Measurements from ENCODE around the gene EPN1. TPM values are rescaled to one million over a fixed set of nuclear protein-coding genes. Genes with fewer than 3 reads are reported as not detected.

The EPN1 gene
- total RNA-seq, 1 experiment from 2014 or later, result 162 TPM

DNA sequence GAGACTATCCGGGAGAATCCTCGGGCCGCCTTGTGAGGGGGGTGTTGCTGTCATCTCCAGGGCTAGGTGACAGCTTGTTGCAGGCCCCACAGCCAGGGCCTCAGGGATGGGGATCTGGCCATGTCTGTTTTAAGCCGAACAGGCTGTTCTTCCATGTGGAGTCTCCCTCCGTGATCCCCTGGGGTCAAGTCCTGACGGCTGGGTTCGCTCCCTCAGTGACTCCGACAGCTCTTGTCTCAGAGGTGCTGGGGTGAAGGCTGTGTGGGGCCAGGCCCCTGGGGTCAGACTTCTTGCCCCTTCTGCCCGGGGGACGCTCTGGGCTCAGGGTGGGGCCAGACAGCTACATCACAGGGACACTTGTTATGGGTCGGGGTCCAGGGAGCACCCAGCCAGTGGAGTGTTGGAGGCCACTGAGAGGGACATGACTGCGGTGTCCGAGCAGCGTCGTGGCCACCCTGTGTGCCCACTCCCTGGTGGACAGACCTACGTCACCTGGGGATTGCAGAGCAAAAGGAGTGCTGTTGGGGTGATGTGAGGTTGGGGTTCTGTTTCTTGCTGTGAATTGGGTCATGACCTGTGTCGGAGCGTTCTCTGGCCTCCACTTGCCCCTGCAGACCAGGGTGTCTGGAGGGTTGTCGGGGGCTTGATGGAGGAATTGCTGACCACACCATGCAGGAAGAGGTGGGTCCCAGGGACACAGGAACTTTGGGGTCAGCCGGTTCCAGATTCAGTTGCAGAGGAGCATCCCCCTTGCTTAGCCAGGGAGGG, 21.5 kb downstream of the EPN1 start:
- BruUV-seq (replicated peaks), result no TSS peak
- no peak for DNase-seq
- intact Hi-C loops (cut with micrococcal nuclease; ENCODE audit: unreplicated experiment), result no loop called here
- Mint-ChIP-seq H3K9me3 (ENCODE audit: low read depth, unreplicated experiment) (no peaks in the 10 kb centered on the region), H3K36me3 (ENCODE audit: insufficient read depth, unreplicated experiment) (peaks cover 64% of the 10 kb centered on the region), H3K27ac (ENCODE audit: unreplicated experiment) (no peak overlapping the region), H3K4me3 (ENCODE audit: low read depth, unreplicated experiment) (no peak overlapping the region), H3K4me1 (ENCODE audit: low read depth, unreplicated experiment) (no peaks in the 10 kb centered on the region), H3K27me3 (ENCODE audit: unreplicated experiment) (no peaks in the 10 kb centered on the region)
- CTCF ChIA-PET, result no interaction called here
- TF ChIP-seq, protein P1, sequence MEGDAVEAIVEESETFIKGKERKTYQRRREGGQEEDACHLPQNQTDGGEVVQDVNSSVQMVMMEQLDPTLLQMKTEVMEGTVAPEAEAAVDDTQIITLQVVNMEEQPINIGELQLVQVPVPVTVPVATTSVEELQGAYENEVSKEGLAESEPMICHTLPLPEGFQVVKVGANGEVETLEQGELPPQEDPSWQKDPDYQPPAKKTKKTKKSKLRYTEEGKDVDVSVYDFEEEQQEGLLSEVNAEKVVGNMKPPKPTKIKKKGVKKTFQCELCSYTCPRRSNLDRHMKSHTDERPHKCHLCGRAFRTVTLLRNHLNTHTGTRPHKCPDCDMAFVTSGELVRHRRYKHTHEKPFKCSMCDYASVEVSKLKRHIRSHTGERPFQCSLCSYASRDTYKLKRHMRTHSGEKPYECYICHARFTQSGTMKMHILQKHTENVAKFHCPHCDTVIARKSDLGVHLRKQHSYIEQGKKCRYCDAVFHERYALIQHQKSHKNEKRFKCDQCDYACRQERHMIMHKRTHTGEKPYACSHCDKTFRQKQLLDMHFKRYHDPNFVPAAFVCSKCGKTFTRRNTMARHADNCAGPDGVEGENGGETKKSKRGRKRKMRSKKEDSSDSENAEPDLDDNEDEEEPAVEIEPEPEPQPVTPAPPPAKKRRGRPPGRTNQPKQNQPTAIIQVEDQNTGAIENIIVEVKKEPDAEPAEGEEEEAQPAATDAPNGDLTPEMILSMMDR (IDR thresholded peaks at IDR 0.05; ENCODE audit: unreplicated experiment), result no peak

DNA sequence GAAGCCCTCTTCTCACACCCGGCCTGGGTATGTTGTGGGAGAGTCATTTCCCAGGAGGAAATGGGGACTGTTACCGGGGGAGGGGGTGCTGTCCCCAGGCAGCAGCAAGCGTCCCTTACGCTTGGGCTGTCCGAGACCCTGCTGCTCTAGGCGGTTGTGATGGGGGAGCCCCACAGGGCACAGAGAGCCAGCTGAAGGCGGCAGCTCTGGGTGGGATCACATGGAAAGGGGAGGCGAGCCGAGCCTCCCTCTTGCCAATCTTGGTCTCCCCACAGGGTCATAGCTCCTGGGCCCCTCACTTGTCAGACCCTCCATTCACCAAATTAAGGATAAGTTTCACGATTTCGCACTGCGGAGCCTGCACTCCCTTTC, 22.0 kb downstream of the EPN1 start:
- H3K36me3 Mint-ChIP-seq (ENCODE audit: insufficient read depth, unreplicated experiment), result peaks cover 60% of the 10 kb centered on the region
- no peaks in the 10 kb centered on the region for H3K27me3 Mint-ChIP-seq (ENCODE audit: unreplicated experiment)
- intact Hi-C loops (cut with micrococcal nuclease; ENCODE audit: unreplicated experiment), result no loop called here
- CTCF ChIA-PET, result no interaction called here
- no peak overlapping the region for H3K4me3 Mint-ChIP-seq (ENCODE audit: low read depth, unreplicated experiment)
- H3K4me1 Mint-ChIP-seq (ENCODE audit: low read depth, unreplicated experiment), result no peaks in the 10 kb centered on the region
- BruUV-seq (replicated peaks), result no TSS peak
- no peaks in the 10 kb centered on the region for H3K9me3 Mint-ChIP-seq (ENCODE audit: low read depth, unreplicated experiment)
- no peak for DNase-seq
- TF ChIP-seq, protein P1 (IDR thresholded peaks at IDR 0.05; ENCODE audit: unreplicated experiment), result no peak
- no peak overlapping the region for H3K27ac Mint-ChIP-seq (ENCODE audit: unreplicated experiment)

DNA sequence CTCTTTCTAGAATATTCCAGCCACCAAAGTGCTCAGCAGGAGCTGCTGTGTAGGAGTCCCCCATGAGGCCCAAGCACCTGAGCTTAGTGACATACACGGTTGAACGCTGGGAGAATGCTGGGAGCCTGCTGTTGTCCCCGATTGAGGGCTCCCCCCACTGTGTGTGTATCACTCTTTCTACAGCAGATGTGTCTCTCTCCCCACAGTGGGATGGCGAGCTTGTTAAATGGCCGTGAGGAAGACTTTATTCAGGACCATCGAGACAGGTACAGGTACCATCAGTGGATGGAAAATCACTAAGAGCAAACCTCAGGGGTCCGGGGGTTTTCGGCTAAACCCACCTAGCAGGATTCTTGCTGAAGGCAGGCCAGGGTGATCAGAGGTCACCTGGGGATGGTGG, 22.7 kb downstream of the EPN1 start:
- CTCF ChIA-PET, result interaction anchor here (0.6 kb wide), 1 partner anchor 94 kb away, joined by 4 read pairs; no protein-coding TSS in a partner anchor
- TF ChIP-seq, protein P1 (IDR thresholded peaks at IDR 0.05; ENCODE audit: unreplicated experiment), result no peak
- Mint-ChIP-seq H3K9me3 (ENCODE audit: low read depth, unreplicated experiment) (no peaks in the 10 kb centered on the region), H3K4me1 (ENCODE audit: low read depth, unreplicated experiment) (no peaks in the 10 kb centered on the region), H3K27ac (ENCODE audit: unreplicated experiment) (no peak overlapping the region), H3K4me3 (ENCODE audit: low read depth, unreplicated experiment) (no peak overlapping the region), H3K27me3 (ENCODE audit: unreplicated experiment) (no peaks in the 10 kb centered on the region), H3K36me3 (ENCODE audit: insufficient read depth, unreplicated experiment) (peaks cover 60% of the 10 kb centered on the region)
- intact Hi-C loops (cut with micrococcal nuclease; ENCODE audit: unreplicated experiment), result no loop called here
- no TSS peak for BruUV-seq (replicated peaks)
- DNase-seq, result no peak

DNA sequence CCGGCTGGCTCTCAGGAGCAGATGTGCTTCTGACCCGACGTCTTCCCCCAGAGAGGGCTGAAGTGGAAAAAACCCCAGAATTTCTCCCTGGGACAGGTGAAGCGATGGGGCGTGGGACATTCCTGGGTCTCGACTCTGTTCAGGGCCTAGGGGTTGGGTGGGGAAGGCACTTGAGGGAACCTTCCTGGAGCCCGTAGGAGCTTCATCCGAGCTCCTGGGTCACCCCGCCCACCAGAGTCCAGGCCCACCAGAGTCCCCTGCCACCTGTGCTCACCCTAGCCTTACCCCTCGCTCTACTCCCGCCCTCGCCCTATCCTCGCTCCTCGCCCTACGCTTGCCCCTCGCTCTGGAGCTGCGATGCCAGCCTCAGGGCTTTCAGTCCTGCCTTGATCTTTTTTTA, 23.2 kb downstream of the EPN1 start:
- no peak for DNase-seq
- no TSS peak for BruUV-seq (replicated peaks)
- no peaks in the 10 kb centered on the region for H3K9me3 Mint-ChIP-seq (ENCODE audit: low read depth, unreplicated experiment)
- H3K36me3 Mint-ChIP-seq (ENCODE audit: insufficient read depth, unreplicated experiment), result peaks cover 64% of the 10 kb centered on the region
- no peak overlapping the region for H3K4me3 Mint-ChIP-seq (ENCODE audit: low read depth, unreplicated experiment)
- no peaks in the 10 kb centered on the region for H3K27me3 Mint-ChIP-seq (ENCODE audit: unreplicated experiment)
- CTCF ChIA-PET, result no interaction called here
- intact Hi-C loops (cut with micrococcal nuclease; ENCODE audit: unreplicated experiment), result no loop called here
- H3K4me1 Mint-ChIP-seq (ENCODE audit: low read depth, unreplicated experiment), result no peaks in the 10 kb centered on the region
- H3K27ac Mint-ChIP-seq (ENCODE audit: unreplicated experiment), result no peak overlapping the region
- TF ChIP-seq, protein P1 (IDR thresholded peaks at IDR 0.05; ENCODE audit: unreplicated experiment), result no peak
